ENCODE results near the gene PDHB. TPM values are rescaled to one million over a fixed set of nuclear protein-coding genes. Genes with fewer than 3 reads are reported as not detected.

Gene PDHB
- polyA plus RNA-seq, 1 experiment: 109 TPM

DNA sequence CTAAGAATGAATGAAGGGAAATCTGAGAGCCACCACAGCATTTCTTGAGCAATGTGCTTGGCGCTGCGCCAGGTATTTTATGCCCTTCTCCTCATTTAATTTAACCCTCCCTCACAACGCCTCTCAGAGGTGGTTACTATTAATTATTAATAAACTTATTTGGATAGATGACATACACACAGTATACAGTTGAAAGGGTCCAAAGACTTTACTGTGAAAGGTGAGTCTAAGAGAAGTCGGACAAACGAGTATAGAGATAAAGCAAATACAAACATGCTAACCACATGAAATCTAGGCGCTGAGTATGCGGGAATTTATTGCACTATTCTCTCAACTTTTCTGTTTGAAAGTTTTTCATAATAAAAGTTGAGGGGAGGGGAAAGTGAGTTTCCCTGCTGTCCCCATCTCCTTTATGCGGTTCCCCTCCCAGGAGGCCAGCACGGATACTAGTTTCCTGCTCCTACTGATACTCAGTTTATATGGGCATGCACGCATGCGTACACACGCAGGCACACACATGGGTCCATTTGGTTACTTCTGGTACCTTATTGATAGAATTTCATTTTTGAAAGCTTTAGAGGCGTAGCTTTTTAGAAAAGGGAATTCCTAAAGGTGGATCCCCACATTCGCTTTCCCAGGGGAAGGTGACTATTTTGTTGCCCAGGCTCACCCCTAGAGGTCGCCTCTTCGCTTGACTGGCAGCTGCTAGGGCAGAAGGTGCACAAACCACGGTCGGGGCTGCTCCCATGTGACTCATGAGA lies 29.7 kb upstream of the PDHB start:
- no peak overlapping the region for H3K27ac ChIP-seq (ENCODE audit: low read depth, low read length)
- ChIA-PET POLR2A (no interaction called here), CTCF (interaction anchor here (0.7 to 1.8 kb wide), 23 partner anchors 8 to 167 kb away, joined by 3 to 14 read pairs (median 5); partner anchors contain the start of genes ACOX2, HTD2, KCTD6 and RPP14)
- H3K27me3 ChIP-seq (ENCODE audit: control insufficient read depth, insufficient read depth, low read length): no peaks in the 10 kb centered on the region
- H3K4me3 ChIP-seq (ENCODE audit: low read depth, low read length): no peak overlapping the region
- no peaks in the 10 kb centered on the region for H3K9me3 ChIP-seq (ENCODE audit: control insufficient read depth, insufficient read depth, low read length)
- TF ChIP-seq, protein P1, sequence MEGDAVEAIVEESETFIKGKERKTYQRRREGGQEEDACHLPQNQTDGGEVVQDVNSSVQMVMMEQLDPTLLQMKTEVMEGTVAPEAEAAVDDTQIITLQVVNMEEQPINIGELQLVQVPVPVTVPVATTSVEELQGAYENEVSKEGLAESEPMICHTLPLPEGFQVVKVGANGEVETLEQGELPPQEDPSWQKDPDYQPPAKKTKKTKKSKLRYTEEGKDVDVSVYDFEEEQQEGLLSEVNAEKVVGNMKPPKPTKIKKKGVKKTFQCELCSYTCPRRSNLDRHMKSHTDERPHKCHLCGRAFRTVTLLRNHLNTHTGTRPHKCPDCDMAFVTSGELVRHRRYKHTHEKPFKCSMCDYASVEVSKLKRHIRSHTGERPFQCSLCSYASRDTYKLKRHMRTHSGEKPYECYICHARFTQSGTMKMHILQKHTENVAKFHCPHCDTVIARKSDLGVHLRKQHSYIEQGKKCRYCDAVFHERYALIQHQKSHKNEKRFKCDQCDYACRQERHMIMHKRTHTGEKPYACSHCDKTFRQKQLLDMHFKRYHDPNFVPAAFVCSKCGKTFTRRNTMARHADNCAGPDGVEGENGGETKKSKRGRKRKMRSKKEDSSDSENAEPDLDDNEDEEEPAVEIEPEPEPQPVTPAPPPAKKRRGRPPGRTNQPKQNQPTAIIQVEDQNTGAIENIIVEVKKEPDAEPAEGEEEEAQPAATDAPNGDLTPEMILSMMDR (IDR thresholded peaks at IDR 0.05; ENCODE audit: low read depth, low read length): peak; percentile 89
- peak; percentile 55 for DNase-seq (ENCODE audit: low read depth, low spot score)

DNA sequence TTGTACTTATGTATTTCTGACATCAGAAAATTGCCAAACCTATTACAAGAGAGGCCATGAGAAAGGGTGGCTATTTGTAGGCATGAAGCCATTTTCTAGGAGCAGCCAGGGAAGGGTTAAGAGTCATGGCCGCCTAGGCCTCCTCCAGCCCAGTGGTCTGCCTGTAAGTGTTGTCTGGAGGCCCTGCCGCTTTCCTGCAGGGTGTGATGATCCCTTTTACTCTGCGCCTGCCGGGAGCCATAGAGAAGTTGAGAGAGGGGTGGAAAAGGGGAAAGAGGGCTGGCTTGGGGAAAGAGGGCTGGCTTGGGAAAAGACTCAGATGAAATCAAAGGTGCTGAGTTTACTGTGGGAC lies 29.2 kb upstream of the PDHB start:
- Histone ChIP-seq H3K27me3 (ENCODE audit: control insufficient read depth, insufficient read depth, low read length) (no peaks in the 10 kb centered on the region), H3K9me3 (ENCODE audit: control insufficient read depth, insufficient read depth, low read length) (peaks cover 4% of the 10 kb centered on the region; the same call in 1 of the 2 replicates), H3K4me3 (ENCODE audit: low read depth, low read length) (no peak overlapping the region), H3K27ac (ENCODE audit: low read depth, low read length) (no peak overlapping the region)
- no peak for DNase-seq (ENCODE audit: low read depth, low spot score)
- TF ChIP-seq, protein P1 (IDR thresholded peaks at IDR 0.05; ENCODE audit: low read depth, low read length): no peak
- POLR2A ChIA-PET: no interaction called here
- CTCF ChIA-PET: no interaction called here

DNA sequence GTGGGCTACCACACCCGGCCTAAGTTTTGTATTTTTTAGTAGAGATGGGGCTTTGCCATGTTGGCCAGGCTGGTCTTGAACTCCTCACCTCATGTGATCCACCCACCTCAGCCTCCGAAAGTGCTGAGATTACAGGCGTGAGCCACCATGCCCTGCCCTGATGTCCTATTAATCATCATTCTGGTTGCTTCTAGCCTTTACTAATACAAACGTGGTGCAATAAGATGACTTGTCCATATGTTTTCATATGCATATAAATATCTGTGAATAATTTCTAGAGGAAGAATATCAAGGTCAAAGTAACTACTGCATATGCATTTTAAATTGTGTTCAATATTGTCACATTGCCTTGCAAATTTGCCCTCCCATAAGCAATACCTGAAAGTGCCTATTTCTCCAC lies 25.5 kb upstream of the PDHB start:
- no peak for DNase-seq (ENCODE audit: low read depth, low spot score)
- ChIA-PET CTCF (no interaction called here), POLR2A (no interaction called here)
- H3K9me3 ChIP-seq (ENCODE audit: control insufficient read depth, insufficient read depth, low read length): peaks cover 13% of the 10 kb centered on the region
- H3K27ac ChIP-seq (ENCODE audit: low read depth, low read length): no peak overlapping the region
- H3K27me3 ChIP-seq (ENCODE audit: control insufficient read depth, insufficient read depth, low read length): peaks cover 3% of the 10 kb centered on the region
- H3K4me3 ChIP-seq (ENCODE audit: low read depth, low read length): no peak overlapping the region
- TF ChIP-seq, protein P1 (IDR thresholded peaks at IDR 0.05; ENCODE audit: low read depth, low read length): no peak

DNA sequence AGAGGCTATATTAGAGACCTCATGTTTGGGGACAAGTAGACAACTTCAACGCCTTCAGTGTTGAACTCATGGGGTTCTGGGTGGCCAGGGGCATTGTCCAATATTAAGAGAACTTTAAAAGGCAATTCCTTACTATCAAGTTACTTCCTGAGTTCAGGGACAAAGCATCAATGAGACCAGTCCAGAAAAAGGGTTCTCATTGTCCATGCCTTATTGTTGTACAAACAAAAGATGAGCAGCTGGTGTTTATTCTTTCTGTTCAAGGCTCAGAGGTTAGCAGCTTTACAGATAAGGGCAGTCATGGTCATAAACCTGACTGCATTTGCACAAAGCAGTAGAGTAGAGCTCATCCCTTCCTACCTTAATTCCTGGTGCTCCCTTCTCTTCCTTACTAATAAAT lies 18.5 kb upstream of the PDHB start:
- H3K9me3 ChIP-seq (ENCODE audit: control insufficient read depth, insufficient read depth, low read length): peaks cover 13% of the 10 kb centered on the region
- TF ChIP-seq, protein P1 (IDR thresholded peaks at IDR 0.05; ENCODE audit: low read depth, low read length): no peak
- DNase-seq (ENCODE audit: low read depth, low spot score): no peak
- ChIA-PET POLR2A (no interaction called here), CTCF (interaction anchor here (0.6 to 2.8 kb wide), 2 partner anchors 12 to 116 kb away, joined by 3 to 12 read pairs; no protein-coding TSS in a partner anchor)
- H3K27me3 ChIP-seq (ENCODE audit: control insufficient read depth, insufficient read depth, low read length): peaks cover 3% of the 10 kb centered on the region
- H3K4me3 ChIP-seq (ENCODE audit: low read depth, low read length): no peak overlapping the region
- H3K27ac ChIP-seq (ENCODE audit: low read depth, low read length): no peak overlapping the region

Measured in AG04450 (cell line).